HG03064 (cell line): ENCODE results near the gene ETS1.

ENCODE experiments used
- ATAC-seq: cut with Tn5 transposase; IDR thresholded peaks from one replicate; pipeline ENCODE4 v1.9.1; 2021; ENCODE audit warnings: low read depth; ENCODE audit not compliant: unreplicated experiment

The ETS1 gene

GRCh38 chr11:128470081-128470480, 117.3 kb downstream of the ETS1 start:
- ATAC-seq = no peak

- ATAC-seq = peak; percentile 55
These were observed 118.1 kb downstream of the ETS1 start for GRCh38 chr11:128469220-128469619.

- no peak for ATAC-seq
These were observed 119.2 kb downstream of the ETS1 start for GRCh38 chr11:128468111-128468510.

- ATAC-seq = no peak
These were observed 119.7 kb downstream of the ETS1 start for GRCh38 chr11:128467610-128468041.

- no peak for ATAC-seq
These were observed 120.3 kb downstream of the ETS1 start for GRCh38 chr11:128467041-128467440.

- ATAC-seq = no peak
These were observed 121.2 kb downstream of the ETS1 start for GRCh38 chr11:128465946-128466705.

- ATAC-seq = no peak
These were observed 121.8 kb downstream of the ETS1 start for GRCh38 chr11:128465531-128465930.

GRCh38 chr11:128464878-128465450, 122.4 kb downstream of the ETS1 start:
- ATAC-seq = no peak

- no peak for ATAC-seq
These were observed 123.4 kb downstream of the ETS1 start for GRCh38 chr11:128463979-128464378.

GRCh38 chr11:128463371-128463829, 124.0 kb downstream of the ETS1 start:
- no peak for ATAC-seq

- no peak for ATAC-seq
These were observed 124.4 kb downstream of the ETS1 start for GRCh38 chr11:128462922-128463321.

- no peak for ATAC-seq
These were observed 125.2 kb downstream of the ETS1 start for GRCh38 chr11:128462189-128462588.

GRCh38 chr11:128458321-128458720, 129.0 kb downstream of the ETS1 start:
- no peak for ATAC-seq

- no peak for ATAC-seq
These were observed 129.5 kb downstream of the ETS1 start for GRCh38 chr11:128457874-128458273.

- ATAC-seq = no peak
These were observed 130.6 kb downstream of the ETS1 start for GRCh38 chr11:128456566-128457268.

- ATAC-seq = no peak
These were observed 131.6 kb downstream of the ETS1 start for GRCh38 chr11:128455766-128456165.

GRCh38 chr11:128453444-128454336, 133.7 kb downstream of the ETS1 start:
- no peak for ATAC-seq

GRCh38 chr11:128451652-128452470, 135.5 kb downstream of the ETS1 start:
- ATAC-seq = no peak

- ATAC-seq = no peak
These were observed 136.3 kb downstream of the ETS1 start for GRCh38 chr11:128450882-128451651.
